Hepatocyte (in vitro differentiated cells): ENCODE data around the gene PAPPA2. TPM values are rescaled to one million over a fixed set of nuclear protein-coding genes. Genes with fewer than 3 reads are reported as not detected.

Source experiments
- DNase-seq: peaks from one replicate; pipeline ENCODE4 v3.0.0-alpha.2; 2016; ENCODE audit warnings: low spot score
- H2AFZ ChIP-seq: fragments of 200-600 bp; sonication (generic); 2 replicates; pipeline ENCODE4 v1.6.0; 2016; ENCODE audit warnings: antibody characterized with exemption, mild to moderate bottlenecking
- H3K27ac ChIP-seq: fragments of 200-600 bp; sonication (generic); 2 replicates; pipeline ENCODE4 v1.5.1; 2016; ENCODE audit warnings: mild to moderate bottlenecking
- H3K27me3 ChIP-seq: fragments of 200-600 bp; sonication (generic); 2 replicates; pipeline ENCODE4 v1.6.1; 2016
- H3K36me3 ChIP-seq: fragments of 200-600 bp; sonication (generic); replicated peaks from 2 replicates; pipeline ENCODE4 v1.5.1; 2016; ENCODE audit warnings: low read depth; ENCODE audit not compliant: insufficient read depth
- H3K4me1 ChIP-seq: fragments of 200-600 bp; sonication (generic); 2 replicates; pipeline ENCODE4 v1.5.1; 2016; ENCODE audit warnings: mild to moderate bottlenecking, moderate library complexity; ENCODE audit not compliant: insufficient read depth
- H3K4me2 ChIP-seq: fragments of 200-600 bp; sonication (generic); 2 replicates; pipeline ENCODE4 v1.6.0; 2016
- H3K4me3 ChIP-seq: fragments of 200-600 bp; sonication (generic); 2 replicates; pipeline ENCODE4 v1.5.1; 2016; ENCODE audit warnings: mild to moderate bottlenecking
- H3K79me2 ChIP-seq: fragments of 200-600 bp; sonication (generic); 2 replicates; pipeline ENCODE4 v1.6.0; 2017; ENCODE audit warnings: mild to moderate bottlenecking
- H3K9me2 ChIP-seq: fragments of 200-600 bp; sonication (generic); replicated peaks from 2 replicates; pipeline ENCODE4 v1.6.0; 2017; ENCODE audit warnings: mild to moderate bottlenecking; ENCODE audit not compliant: insufficient read depth
- H3K9me3 ChIP-seq: fragments of 200-600 bp; sonication (generic); 2 replicates; pipeline ENCODE4 v1.5.1; 2016; ENCODE audit warnings: low read depth, mild to moderate bottlenecking
- H4K20me1 ChIP-seq: fragments of 200-600 bp; sonication (generic); 2 replicates; pipeline ENCODE4 v1.6.0; 2016; ENCODE audit warnings: mild to moderate bottlenecking; ENCODE audit not compliant: insufficient read depth, poor library complexity, severe bottlenecking
- EZH2 ChIP-seq: fragments of 200-600 bp; sonication (generic); IDR thresholded peaks from 2 replicates; pipeline ENCODE4 v1.6.1; 2016; ENCODE audit warnings: antibody characterized with exemption, mild to moderate bottlenecking, borderline replicate concordance
- EZH2phosphoT487 ChIP-seq: fragments of 200-600 bp; sonication (generic); IDR thresholded peaks from one replicate; pipeline ENCODE4 v1.6.1; 2018; ENCODE audit warnings: antibody characterized with exemption, mild to moderate bottlenecking, low read depth, moderate library complexity; ENCODE audit not compliant: unreplicated experiment, severe bottlenecking
- WGBS: methylation state at CpG from one replicate; pipeline ENCODE4 v1.1.6; 2016; ENCODE audit warnings: low lambda C conversion rate; ENCODE audit errors: missing lambda C conversion rate; 5-methylcytosine and 5-hydroxymethylcytosine counted together
- polyA plus RNA-seq: library from polyadenylated mRNA; unstranded; fragments of >200 nt; fragmentation: Nextera tagmentation; extraction: Ambion mirVana; gene quantifications from 2 replicates; pipeline ENCODE4 v1.2.1, GENCODE V29; 2016
- total RNA-seq: library from RNA; depleted of rRNA; stranded (reverse); fragments of >200 nt; gene quantifications from 2 replicates; pipeline ENCODE4 v1.2.3, GENCODE V29; 2014
- TF ChIP-seq, protein P1 (sequence below): fragments of 200-600 bp; sonication (generic); IDR thresholded peaks from 2 replicates; pipeline ENCODE4 v1.5.1; 2016; ENCODE audit warnings: antibody characterized with exemption, mild to moderate bottlenecking; ENCODE audit not compliant: poor library complexity

PAPPA2 gene
- total and polyA plus RNA-seq, 2 experiments from 2014 or later, result 1.9 to 2.6 TPM

DNA sequence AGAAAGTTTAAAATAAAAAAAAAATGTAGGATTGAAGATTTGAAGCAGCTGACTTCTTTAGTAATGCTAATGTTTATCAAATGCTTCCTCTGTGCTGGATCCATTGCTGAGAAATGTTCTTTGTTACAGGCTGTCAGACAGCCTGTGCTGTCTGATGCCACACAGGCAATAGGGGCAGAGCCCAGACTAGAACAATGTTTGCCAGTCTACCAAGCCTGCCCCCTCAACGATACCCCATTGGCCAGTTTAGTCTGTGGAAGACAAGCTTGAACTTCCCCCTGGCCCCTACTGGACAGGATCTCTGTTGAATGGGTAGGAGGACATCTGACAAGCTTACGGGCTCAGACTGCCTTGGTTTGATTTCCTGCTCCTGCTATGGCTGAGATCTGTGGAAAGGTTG, 79.4 kb downstream of the PAPPA2 start:
- H3K4me1 ChIP-seq, result no peaks in the 10 kb centered on the region
- peaks cover 4% of the 10 kb centered on the region for H3K27me3 ChIP-seq
- TF ChIP-seq EZH2, result no peak
- no peak overlapping the region for H3K4me2 ChIP-seq
- H2AFZ ChIP-seq, result no peak overlapping the region
- H3K9me2 ChIP-seq, result no peaks in the 10 kb centered on the region
- H3K4me3 ChIP-seq, result no peak overlapping the region
- no peaks in the 10 kb centered on the region for H3K79me2 ChIP-seq
- WGBS, result 85% methylated on average over 2 of the region's 2 CpGs
- H4K20me1 ChIP-seq, result no peaks in the 10 kb centered on the region
- no peak overlapping the region for H3K27ac ChIP-seq
- H3K9me3 ChIP-seq, result no peaks in the 10 kb centered on the region
- DNase-seq, result no peak
- no peaks in the 10 kb centered on the region for H3K36me3 ChIP-seq

DNA sequence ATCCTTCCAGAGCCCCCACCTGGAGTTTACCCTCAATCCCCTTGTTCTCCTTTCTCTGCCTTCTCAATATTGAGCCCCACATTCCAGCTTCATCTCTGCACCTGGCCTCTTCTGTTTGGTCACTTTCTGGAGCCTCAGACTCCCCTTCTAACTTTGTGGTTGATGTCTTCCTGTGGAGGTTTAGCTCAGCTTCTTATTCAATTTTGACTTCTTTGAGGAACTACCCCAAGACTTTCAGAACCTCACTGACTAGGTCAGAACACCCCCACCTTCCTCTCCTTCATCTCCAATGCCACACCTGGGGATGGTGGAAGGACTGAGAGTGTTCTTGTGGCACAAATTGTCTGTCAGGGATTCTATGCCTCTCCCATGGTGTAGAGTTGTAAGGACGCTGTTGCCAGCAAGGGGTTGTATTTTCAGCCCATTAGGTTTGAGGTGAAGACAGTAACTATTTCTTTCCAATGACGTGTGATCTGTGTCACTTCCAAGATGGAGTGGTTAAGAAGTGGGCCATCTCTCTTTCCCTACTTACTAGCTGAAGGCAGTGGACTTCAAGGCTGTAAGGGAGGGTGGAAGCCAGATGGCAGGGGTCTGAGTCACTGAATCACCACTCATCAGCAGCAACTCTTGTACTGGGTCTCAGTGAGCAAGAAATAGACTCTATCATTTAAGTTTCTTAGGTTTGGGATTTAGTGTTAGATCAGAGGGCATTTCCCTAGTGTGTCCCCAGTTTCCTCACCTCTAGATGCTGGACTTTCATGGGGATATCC, 80.6 kb downstream of the PAPPA2 start:
- Histone ChIP-seq H3K4me3 (no peak overlapping the region), H4K20me1 (no peaks in the 10 kb centered on the region), H3K4me2 (no peak overlapping the region), H3K36me3 (no peaks in the 10 kb centered on the region), H3K9me2 (no peaks in the 10 kb centered on the region), H3K4me1 (no peaks in the 10 kb centered on the region), H2AFZ (no peak overlapping the region), H3K27ac (no peak overlapping the region), H3K79me2 (no peaks in the 10 kb centered on the region), H3K9me3 (no peaks in the 10 kb centered on the region), H3K27me3 (peaks cover 4% of the 10 kb centered on the region)
- WGBS, result 90% methylated on average over 2 of the region's 2 CpGs
- no peak for TF ChIP-seq EZH2phosphoT487
- TF ChIP-seq, protein P1, sequence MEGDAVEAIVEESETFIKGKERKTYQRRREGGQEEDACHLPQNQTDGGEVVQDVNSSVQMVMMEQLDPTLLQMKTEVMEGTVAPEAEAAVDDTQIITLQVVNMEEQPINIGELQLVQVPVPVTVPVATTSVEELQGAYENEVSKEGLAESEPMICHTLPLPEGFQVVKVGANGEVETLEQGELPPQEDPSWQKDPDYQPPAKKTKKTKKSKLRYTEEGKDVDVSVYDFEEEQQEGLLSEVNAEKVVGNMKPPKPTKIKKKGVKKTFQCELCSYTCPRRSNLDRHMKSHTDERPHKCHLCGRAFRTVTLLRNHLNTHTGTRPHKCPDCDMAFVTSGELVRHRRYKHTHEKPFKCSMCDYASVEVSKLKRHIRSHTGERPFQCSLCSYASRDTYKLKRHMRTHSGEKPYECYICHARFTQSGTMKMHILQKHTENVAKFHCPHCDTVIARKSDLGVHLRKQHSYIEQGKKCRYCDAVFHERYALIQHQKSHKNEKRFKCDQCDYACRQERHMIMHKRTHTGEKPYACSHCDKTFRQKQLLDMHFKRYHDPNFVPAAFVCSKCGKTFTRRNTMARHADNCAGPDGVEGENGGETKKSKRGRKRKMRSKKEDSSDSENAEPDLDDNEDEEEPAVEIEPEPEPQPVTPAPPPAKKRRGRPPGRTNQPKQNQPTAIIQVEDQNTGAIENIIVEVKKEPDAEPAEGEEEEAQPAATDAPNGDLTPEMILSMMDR, result no peak
- no peak for TF ChIP-seq EZH2
- no peak for DNase-seq

DNA sequence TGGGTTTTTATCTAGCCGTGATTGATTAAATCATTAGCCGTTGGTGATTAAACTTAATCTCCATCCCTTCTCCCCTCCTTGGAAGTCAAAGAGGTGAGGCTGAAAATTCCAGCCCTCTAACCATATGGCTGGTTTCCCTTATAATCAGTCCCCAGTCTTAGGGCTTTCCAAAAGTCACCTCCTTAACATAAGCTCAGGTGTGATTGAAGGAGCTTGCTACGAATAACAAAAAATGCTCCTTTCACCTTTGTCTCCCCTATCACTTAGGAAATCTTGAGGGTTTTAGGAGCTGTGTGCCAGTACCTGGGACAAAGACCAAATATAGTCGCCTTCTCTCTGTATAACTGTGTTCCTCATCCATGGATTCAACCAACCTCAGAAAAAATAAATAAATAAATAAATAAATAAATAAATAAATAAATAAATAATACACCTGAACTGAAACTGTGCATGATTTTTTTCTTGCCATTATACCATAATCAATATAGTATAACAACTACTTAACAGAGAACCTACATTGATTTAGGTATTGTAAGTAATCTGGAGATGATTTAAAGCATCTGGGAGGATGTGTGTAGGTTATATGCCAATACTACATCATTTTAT, 82.2 kb downstream of the PAPPA2 start:
- H3K9me3 ChIP-seq, result no peaks in the 10 kb centered on the region

DNA sequence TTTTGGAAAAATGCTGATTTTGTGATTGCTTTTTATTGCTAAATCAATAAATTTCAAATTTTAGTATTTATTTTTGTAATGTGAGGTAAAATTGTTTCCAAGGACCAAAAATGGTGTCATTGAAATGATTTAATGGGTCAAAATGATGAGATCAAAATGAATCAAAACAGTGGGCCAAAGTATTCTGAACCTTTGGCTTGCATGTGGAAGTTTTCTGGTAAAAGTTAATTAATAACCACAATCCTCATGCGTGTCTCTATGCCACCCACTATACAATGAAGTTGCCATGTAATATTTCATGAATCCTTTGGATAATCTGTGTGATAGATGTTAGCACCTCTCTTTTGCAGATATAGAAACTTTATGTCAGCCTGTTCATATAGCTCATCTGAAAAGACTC, 83.8 kb downstream of the PAPPA2 start:
- Histone ChIP-seq H2AFZ (no peak overlapping the region), H3K79me2 (no peaks in the 10 kb centered on the region), H4K20me1 (no peaks in the 10 kb centered on the region), H3K4me2 (no peak overlapping the region), H3K27ac (no peak overlapping the region), H3K9me2 (no peaks in the 10 kb centered on the region), H3K9me3 (no peaks in the 10 kb centered on the region), H3K27me3 (peaks cover 29% of the 10 kb centered on the region), H3K36me3 (no peaks in the 10 kb centered on the region), H3K4me1 (no peaks in the 10 kb centered on the region), H3K4me3 (no peak overlapping the region)
- 52% methylated on average over 1 of the region's 1 CpG for WGBS
- TF ChIP-seq EZH2phosphoT487 (no peak), EZH2 (no peak)
- TF ChIP-seq, protein P1, result no peak
- DNase-seq, result no peak

More for the DNA sequence above, 82.2 kb downstream of the PAPPA2 start:
- WGBS, result 85% methylated on average over 4 of the region's 4 CpGs
- no peak for DNase-seq
- no peak overlapping the region for H3K27ac ChIP-seq
- H3K4me1 ChIP-seq, result no peaks in the 10 kb centered on the region
- H3K27me3 ChIP-seq, result peaks cover 12% of the 10 kb centered on the region
- H3K4me2 ChIP-seq, result no peak overlapping the region
- no peak overlapping the region for H2AFZ ChIP-seq
- no peaks in the 10 kb centered on the region for H4K20me1 ChIP-seq
- TF ChIP-seq, protein P1, result no peak
- no peak for TF ChIP-seq EZH2phosphoT487
- TF ChIP-seq EZH2, result no peak
- no peak overlapping the region for H3K4me3 ChIP-seq
- H3K79me2 ChIP-seq, result no peaks in the 10 kb centered on the region
- no peaks in the 10 kb centered on the region for H3K36me3 ChIP-seq
- H3K9me2 ChIP-seq, result no peaks in the 10 kb centered on the region
